GM19351 (cell line): ENCODE results near the gene TSPAN3.

ENCODE experiments used
- ATAC-seq: cut with Tn5 transposase; IDR thresholded peaks from one replicate; pipeline ENCODE4 v1.9.1; 2021; ENCODE audit warnings: mild to moderate bottlenecking, moderate library complexity; ENCODE audit not compliant: unreplicated experiment

TSPAN3 gene

DNA sequence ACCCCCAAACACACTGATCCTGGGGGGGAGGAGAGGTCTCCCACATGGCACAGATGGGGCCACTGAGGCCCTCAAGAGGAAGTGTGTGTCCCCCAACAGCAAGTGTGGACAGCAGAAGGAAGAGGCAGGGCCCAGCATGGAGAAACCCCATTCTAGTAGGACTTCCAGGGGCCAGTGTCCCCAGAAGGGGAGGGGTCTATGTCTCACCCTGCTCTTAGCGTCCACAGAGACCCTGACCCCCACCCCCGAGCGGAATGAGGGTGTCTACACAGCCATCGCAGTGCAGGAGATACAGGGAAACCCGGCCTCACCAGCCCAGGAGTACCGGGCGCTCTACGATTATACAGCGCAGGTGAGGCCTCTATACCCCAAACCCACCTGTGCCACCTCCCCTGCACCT lies 35.3 kb downstream of the TSPAN3 start:
- ATAC-seq, result no peak

DNA sequence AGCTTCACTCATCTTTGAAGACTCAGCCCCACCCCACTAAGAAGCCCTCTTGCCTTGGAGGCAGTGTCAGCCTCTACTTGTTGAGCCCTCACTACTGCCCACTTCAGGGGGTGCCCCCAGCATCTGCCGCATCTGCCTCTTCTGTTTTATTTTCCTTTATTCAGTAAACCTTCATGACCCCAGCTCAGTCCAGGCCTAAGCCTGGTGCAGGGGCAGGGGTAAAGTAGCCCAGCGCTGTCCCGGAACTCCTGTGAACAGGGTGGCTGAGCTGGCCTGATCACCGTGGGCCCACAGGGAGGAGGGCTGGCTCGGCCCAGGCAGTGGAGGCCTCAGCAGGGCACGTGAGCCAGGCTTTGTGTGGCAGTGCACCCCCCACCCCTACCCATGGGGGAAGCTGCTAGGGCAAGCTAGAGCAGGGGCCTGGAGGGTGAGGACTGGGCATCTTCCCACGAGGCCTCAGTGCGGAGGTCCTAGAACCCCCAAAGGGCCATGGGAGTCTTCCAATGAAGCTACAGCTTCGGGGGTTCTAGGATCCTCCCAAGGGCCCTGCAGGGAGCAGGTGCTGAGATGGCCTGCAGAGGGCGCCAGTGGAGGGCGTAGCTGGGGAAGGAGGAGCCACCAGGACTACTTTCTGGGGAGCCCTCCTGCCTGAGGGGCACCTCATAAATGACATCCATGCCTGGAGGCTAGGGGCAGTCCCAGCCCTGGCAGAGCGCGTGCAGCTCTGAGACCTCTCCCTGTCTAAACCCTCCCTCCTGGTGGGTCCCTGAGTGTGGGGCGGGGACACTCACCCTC lies 36.0 kb downstream of the TSPAN3 start:
- ATAC-seq, result no peak

DNA sequence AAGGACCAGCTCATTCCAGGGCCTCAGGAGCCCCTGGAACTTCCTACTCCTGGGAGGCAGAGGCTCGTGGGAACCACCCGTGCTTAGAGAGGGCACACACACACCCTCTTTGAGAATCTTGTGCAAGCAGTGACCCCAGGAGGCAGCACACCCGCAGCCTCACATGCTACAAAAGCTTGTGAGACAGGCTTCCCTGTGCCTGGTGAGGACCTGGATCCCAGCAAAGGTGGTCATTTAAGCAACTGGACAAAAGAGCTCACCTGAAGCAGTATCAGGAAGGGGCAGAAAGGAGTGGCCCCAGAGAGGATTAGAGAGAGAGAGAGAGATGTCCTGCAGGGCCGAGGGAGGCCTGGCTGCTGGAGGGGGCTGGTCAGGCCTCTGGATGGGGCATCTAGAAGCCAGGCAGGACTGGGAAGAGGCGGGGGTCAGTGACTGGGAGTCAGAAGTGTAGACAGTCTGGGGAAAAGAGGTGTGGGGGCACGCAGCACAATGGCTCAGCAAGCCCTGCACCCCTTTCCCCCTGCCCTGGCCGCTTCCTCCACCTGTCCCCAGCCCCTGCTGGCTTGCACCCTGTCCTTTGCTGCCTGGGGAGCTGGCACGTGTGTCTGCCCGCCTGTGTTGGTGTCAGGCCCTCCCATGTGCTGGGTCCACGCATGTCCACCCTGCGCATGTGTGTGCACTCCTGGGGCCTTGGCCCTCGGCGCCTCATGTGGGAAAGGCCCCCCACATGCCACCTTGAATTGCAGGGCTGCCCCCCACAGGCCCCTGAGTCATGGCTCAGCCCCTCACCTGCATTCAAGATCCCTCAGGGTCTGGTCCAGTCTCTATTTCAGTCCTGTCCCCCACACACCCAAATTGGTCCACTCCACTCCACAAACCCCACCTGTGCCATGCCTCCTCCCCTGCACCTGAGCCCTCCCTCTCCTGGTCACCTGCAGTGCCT lies 36.9 kb downstream of the TSPAN3 start:
- ATAC-seq, result no peak

DNA sequence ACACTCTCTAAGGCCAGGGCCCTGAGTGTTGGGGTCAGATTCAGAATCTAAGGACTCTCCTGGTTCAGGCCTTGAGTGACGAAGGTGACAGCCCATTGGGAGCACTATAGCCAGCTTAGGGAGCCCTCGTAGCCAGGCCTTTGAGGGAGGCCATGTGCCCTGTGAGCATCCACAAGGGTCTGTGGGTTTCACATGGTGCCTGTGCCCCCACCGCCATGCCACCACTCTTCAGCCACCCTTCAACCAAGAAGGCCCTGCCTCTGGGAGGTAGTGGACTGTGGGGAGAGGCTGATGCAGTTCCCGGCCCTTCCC lies 37.5 kb downstream of the TSPAN3 start:
- no peak for ATAC-seq

DNA sequence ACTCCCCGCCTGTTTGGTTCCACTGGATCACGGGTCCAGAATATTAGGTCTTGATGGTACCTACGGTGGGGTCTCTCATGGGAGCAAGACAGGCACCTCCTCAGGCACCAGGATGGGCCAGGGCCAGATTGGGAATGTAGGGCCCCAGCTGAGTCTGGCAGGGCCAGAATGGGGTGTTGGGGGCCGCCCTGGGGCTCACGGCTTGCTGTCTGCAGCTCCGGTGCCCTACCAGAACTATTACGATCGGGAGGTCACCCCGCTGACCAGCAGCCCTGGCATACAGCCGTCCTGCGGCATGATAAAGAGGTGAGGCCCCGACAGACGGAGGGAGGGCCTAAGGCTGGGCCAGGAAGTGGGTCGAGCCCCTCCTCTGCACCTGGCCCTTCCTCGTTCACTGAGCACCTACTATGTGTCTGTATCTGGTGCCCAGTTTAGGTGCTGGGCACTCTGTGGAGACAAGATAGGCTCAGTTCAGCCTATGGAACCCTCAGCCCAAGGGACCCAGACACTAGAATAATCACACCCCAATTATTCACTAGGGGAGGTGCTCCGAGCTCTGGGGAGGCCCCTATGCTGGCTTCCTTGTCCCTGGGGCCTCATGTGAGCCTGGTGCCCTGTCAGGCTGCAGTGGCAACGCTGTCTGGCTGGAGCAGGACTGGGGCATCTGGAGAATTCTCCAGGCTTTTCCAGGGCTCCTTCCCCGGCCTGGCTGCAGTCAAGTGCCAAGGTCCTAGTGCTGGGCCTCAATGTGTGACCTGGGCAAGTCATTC lies 38.1 kb downstream of the TSPAN3 start:
- no peak for ATAC-seq

DNA sequence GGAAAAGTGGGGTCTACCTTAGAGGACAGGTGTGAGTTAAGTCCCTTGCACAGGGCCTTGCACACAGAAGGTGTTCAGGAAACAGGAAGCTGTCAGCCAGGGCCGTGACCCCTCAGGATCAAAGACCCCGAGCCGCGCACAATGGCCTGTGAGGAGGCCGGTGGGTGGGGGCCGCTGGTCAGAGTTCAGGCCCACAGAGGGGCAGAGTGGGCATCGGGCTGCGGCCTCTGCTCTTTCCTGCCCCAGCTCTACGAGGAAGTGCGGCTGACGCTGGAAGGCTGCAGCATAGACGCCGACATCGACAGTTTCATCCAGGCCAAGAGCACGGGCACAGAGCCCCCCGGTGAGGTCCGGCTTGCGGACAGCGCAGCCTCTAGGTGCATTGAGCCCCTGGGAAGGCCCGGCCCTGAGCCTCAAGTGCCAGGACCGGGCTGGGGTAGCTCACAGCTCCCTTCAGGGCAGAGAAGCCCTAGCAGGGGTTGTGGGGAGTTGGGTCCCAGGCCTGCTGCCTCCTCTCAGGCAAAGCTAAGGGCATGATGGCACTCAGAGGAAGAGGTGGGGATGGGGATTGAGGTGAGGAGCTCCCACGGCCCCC lies 38.8 kb downstream of the TSPAN3 start:
- ATAC-seq, result no peak

DNA sequence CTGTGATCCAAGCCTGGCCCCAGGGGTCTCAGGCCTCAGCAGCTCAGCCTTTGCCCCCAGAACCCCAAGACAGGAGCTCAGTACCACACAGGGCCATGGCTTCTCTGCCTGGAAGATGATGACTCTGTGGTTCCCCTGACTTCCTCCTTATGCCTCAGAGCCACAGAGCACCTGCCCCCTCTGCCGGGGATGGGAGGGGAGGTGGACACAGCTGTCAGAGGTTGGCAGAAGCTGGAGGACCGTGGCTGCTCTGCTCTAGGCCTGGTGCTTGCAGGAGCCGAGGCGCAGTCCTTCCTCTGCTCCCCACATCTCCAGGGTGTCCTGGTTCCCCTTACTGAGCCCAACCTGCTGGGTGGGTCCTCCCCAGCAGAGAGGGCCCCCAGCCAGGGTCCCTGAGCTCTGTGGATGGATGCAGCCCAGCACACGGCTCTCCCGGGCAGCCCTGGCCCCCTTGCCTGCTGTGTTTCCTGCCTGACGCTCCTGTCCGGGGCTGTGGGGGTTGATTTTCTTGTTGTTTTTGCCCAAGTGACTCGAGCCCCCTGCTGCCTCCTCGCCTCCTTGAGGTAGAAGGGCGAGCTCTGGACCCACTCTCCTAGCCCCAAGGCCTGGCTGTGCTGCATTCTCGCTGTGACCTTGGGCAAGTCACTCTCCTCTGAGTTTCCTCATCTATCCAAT lies 39.4 kb downstream of the TSPAN3 start:
- ATAC-seq, result no peak

DNA sequence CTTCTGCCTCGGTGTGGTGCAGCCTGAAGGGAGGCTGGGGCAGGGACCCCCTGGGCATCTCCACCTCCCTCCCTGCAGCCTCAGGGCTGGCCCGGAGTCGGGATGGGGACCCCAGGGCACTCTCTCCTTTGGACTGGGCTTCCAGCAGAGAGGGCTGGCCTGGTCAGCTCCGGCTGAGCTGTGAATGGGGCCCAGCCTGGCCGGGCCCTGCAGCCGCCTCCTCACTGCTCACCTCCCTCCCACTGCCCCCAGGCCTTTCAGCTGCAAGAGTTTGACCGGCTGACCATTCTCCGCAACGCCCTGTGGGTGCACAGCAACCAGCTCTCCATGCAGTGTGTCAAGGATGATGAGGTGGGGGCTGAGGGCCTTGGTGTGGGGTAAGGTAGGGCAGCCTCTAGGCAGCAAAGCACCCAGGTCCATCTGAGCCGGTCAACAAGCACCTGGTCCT lies 40.0 kb downstream of the TSPAN3 start:
- ATAC-seq, result no peak

DNA sequence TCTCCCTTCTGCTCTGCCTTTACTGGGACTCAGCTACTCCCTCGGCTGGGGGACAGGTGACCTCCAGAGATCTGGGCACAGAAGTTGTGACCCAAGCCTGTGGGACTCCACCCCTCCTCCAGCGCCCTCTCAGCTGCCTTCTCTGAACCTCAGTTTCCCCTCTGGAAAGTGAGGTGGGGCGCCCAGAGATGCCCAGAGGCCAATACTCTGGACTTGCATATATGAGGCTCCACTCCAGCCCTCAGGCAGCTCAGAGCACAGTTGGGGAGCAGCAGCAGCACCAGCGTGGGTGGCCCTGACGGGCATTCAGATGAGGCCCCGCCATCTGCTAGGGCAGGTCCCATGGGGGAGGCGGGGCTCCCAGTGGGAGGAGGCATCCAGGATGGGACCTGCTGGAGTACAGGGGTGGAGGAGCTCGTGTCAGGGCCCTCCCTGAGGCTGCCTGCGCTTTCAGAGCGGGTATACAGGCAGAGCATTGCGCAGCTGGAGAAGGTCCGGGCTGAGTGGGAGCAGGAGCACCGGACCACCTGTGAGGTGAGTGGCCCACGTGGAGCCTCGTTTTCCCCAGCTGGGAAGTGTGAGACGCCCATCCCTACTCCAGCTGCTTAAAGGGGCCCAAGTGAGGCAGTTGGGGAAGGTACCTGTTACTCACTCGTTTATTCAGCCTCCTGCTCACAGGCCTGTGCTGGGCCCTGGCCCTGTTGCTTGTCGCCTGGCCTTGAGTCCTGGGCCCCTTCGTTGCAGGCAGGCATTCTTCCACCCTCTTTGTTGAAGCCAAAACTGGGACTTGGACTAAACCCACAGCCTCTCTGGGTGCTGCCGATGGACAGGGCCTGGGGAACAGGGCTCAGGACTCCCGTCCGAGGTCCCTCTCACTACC lies 40.6 kb downstream of the TSPAN3 start:
- no peak for ATAC-seq

DNA sequence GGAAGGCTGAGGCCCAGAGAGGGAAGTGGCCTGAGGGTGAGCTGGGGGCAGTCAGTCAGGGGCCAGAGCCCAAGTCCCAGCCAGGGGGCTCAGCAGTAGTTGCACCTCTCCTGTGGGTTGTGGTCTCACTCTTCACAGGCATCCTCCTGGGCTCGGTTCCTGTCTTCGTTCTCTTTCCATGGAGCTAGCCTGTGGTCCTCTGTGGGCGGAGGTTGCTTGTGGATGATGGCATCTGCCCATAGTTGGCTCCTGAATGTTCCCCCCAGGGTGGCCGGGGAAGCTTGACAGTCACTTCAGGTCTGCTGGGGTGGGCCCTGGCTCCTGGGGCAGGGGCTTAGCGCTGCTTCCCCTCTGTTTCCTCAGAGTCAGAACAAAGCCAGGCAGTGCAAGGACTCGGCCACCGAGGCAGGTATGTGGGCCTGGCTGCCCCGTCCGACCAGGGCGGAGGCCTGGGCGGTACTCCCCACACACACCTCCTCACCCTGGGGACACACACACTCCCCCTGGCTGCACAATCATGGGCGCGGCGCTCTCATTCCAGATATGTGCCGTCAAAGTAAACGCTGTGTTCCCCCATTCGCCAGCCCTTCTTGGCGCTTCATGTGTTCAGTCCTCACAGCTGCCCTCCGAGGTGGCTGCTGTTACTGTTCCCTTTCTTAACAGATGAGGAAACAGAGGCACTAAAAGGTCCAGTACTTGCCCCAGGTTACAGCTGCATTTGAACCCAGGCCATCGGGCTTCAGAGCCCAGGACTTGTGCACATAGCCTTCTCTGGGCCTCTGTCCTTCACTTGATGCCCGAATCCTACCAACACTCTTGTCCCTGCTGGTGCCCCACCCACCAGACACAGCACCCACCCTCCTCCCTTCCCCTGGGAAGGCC lies 41.5 kb downstream of the TSPAN3 start:
- no peak for ATAC-seq

DNA sequence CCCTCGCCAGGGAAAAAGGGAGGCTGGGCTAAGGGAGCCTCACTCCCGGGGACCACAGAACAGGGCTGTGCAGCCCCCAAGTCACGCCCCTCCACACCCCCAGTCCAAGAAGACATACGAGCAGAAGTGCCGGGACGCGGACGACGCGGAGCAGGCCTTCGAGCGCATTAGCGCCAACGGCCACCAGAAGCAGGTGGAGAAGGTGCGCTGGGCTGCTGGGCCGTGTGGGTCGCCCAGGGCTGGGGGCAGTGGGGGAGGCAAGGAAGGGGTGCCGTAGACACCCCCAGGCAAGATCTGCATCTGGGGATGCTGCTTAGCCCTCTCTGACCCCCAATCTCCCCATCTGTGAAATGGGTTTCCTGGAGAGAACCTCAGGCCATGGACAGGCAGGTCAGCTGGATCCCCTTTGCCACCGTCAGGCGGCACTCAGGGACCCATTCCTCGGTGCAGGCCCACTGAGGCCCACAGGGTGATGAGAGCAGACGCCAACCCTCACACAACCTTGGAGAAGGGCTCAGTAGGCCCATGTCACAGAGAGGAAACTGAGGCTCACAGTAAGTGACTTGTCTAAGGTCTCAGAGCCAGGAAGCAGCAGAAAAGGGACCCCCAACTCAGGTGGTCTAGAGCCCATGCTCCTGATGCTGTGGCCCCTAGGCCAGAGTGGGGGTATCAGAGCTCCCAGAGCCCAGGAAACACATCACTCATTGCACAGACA lies 42.3 kb downstream of the TSPAN3 start:
- ATAC-seq, result no peak

DNA sequence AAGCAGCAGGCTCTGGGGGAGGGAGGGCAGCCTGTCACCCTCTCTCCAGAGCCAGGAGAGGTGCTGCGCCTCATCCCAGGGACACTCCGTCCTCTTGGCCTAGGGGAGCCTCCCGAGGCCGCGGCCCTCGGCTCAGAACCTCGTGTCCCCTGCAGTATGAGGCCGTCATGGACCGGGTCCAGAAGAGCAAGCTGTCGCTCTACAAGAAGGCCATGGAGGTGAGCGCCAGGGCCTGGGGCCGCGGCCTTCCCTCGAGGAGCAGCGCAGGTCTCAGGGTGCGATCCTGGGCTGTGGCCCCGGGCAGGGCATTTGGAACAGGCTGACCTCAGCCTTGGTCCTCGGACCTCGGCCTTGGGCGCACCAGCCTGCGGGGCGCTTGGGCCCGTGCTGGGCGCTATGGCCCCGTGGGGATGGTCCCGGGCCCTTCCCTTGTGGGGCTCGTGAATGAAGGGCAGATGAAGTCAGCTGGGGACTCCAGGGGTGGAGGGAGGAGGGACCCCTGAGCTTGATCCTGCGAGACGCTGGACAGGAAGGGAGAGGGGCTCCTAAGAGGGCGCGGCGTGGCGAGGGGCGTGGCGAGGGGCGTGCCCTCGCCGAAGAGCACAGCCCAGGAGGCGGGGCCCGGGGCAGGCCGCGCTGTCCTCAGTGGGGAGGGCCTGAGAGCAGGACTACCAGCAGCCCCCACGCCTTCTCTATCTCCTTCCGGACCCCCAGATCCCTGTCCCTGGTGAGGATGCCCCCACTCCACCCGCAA lies 43.0 kb downstream of the TSPAN3 start:
- no peak for ATAC-seq

DNA sequence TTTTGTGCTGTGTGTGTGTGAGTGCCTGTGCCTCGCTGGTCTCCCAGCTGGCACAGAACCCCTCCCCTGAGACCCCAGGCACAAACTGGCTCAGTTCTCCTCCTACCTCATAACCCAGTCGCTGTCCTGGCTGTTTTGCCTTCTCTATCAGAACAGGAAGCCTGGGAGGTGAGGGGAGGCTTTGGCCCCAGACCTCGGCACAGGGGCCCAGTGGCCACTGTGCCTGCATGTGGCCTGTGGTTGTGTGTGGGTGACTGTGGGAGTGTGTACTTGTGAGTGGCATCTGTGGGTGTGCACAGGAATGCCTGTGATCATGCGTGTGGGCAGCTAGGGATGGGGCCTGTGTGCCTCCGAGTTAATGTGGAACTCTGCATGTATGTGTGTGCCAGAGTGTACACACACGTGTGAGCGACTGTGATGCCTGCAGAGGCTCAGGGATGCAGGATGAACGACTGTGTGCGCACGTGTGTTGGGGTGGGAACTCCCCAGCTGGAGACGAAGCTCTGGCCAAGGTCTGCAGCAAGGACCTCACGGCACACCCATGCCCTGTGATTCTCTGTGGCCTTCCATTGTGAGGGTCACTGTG lies 43.7 kb downstream of the TSPAN3 start:
- no peak for ATAC-seq

DNA sequence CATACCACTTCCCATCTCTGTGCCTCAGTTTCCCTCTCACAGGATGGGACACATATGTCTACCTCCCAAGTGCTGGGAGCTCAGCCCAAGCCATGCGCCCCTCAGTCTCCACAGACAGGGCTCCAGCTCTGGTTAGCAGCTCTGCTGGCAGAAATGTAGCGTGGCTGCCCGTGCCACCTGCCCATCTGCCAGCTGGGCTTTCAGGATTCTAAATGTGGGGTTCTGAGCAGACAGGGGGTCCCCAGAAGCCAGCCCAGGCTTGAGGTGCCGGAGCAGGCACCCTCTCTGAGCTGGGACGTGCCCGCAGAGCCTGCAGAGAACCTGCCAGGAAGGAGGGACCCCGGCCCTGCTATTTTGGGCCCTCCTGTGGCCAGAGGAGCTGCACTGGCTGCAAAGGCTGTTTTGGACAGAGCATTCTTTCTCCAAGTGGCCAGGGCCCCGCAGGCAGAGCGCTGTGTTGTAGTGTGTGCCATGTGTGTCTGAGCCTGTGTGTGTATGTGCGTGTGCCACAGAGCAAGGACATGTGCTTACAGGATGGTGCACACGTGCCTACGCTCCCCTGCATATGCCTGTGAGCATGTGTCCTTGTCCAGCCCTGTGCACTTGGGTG lies 44.3 kb downstream of the TSPAN3 start:
- ATAC-seq, result no peak

DNA sequence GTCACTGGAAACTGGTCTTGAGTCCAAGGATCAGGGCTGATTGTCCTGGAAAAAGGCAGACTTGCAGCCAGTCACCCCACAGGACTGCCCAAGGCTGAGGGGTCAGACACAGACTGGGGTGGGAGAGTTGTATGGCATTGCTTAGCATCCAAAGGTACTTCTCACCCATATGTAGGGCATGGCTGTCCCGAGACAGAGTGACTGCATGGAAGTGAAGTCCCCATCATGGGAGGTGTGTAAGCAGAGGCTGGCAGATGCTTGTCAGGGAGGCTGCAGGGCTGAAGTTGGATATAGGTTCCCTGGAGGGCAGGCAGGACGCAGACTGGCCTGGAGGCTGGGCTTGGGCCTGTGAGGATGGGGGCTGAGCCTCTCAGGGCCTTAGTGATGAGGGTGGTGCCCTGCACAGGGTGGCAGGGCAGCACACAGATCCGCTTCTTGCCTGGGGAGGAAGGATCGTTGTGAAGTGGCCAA lies 44.9 kb downstream of the TSPAN3 start:
- ATAC-seq, result no peak
